MCF 10A (cell line): ENCODE data around the gene CCSER2. TPM values are rescaled to one million over a fixed set of nuclear protein-coding genes. Genes with fewer than 3 reads are reported as not detected.

ENCODE experiments used
- BruUV-seq: library from RNA; stranded (reverse); fragments of 400-500 nt; replicated peaks from 2 replicates; lab custom pipeline; 2021; lab: Mats Ljungman, UMichigan
- CTCF ChIA-PET: fragments of 300-600 bp; sonication (Branson Sonifier 250); formaldehyde crosslinking; extraction: SDS; loops from one replicate; lab custom pipeline; 2021; ENCODE audit warnings: antibody characterized with exemption, inconsistent platforms; lab: Yijun Ruan, JAX
- POLR2A ChIA-PET: fragments of 300-600, 350-650 bp; sonication (Branson Sonifier 250); formaldehyde crosslinking; extraction: SDS; loops from one replicate; lab custom pipeline; 2020; ENCODE audit warnings: antibody characterized with exemption, inconsistent platforms; lab: Yijun Ruan, JAX
- DNase-seq: peaks from one replicate; pipeline ENCODE4 v3.0.0-alpha.2; 2018; ENCODE audit not compliant: unreplicated experiment
- H3K27ac Mint-ChIP-seq: one replicate; pipeline ENCODE4 v1.8.0; 2022; ENCODE audit warnings: mild to moderate bottlenecking, low read depth, mixed read lengths; ENCODE audit not compliant: unreplicated experiment
- H3K27me3 Mint-ChIP-seq: one replicate; pipeline ENCODE4 v1.8.0; 2022; ENCODE audit warnings: mixed read lengths; ENCODE audit not compliant: insufficient read depth, unreplicated experiment
- H3K36me3 Mint-ChIP-seq: one replicate; pipeline ENCODE4 v1.8.0; 2022; ENCODE audit warnings: mild to moderate bottlenecking, moderate library complexity, mixed read lengths; ENCODE audit not compliant: insufficient read depth, unreplicated experiment
- H3K4me1 Mint-ChIP-seq: one replicate; pipeline ENCODE4 v1.8.0; 2022; ENCODE audit warnings: mixed read lengths; ENCODE audit not compliant: insufficient read depth, unreplicated experiment
- H3K4me3 Mint-ChIP-seq: one replicate; pipeline ENCODE4 v1.8.0; 2022; ENCODE audit warnings: mild to moderate bottlenecking, moderate library complexity, mixed read lengths; ENCODE audit not compliant: unreplicated experiment
- H3K9me3 Mint-ChIP-seq: one replicate; pipeline ENCODE4 v1.8.0; 2022; ENCODE audit warnings: mixed read lengths; ENCODE audit not compliant: unreplicated experiment
- CTCF ChIP-seq: fragments of 200-600 bp; IDR thresholded peaks from one replicate; pipeline ENCODE4 v1.8.0; 2022; ENCODE audit warnings: antibody characterized with exemption, mild to moderate bottlenecking; ENCODE audit not compliant: unreplicated experiment
- intact Hi-C: fragments of 100-400 bp; cut with micrococcal nuclease; formaldehyde crosslinking; loops from 2 replicates; pipeline ENCODE4 v1.14.1; 2022
- total RNA-seq: library from RNA; stranded (reverse); gene quantifications from 2 replicates; pipeline ENCODE4 v1.2.3, GENCODE V29; 2022

CCSER2 gene
- total RNA-seq, 1 experiment from 2014 or later = 70.0 TPM

- Mint-ChIP-seq H3K27me3 (no peaks in the 10 kb centered on the region), H3K27ac (no peak overlapping the region), H3K4me3 (no peak overlapping the region), H3K4me1 (no peaks in the 10 kb centered on the region), H3K9me3 (no peaks in the 10 kb centered on the region), H3K36me3 (no peaks in the 10 kb centered on the region)
- intact Hi-C loops = no loop called here
- DNase-seq = no peak
- BruUV-seq = no TSS peak
- TF ChIP-seq CTCF = no peak
- ChIA-PET POLR2A (interaction anchor here (0.6 kb wide), 1 partner anchor 13 kb away, joined by 3 read pairs; no protein-coding TSS in a partner anchor), CTCF (interaction anchor here (0.9 to 6.6 kb wide), 2 partner anchors 13 to 200 kb away, joined by 3 to 53 read pairs; no protein-coding TSS in a partner anchor)
Measured at GRCh38 chr10:84552478-84552877, 224.1 kb downstream of the CCSER2 start.

- no TSS peak for BruUV-seq
- POLR2A ChIA-PET = no interaction called here
Measured at GRCh38 chr10:84562592-84562991, 234.2 kb downstream of the CCSER2 start.

GRCh38 chr10:84563355-84563754 is 235.0 kb downstream of the CCSER2 start:
- intact Hi-C loops = no loop called here
- no peak for DNase-seq
- TF ChIP-seq CTCF = no peak
- Mint-ChIP-seq H3K27me3 (peaks cover 16% of the 10 kb centered on the region), H3K27ac (no peak overlapping the region), H3K4me1 (no peaks in the 10 kb centered on the region), H3K9me3 (no peaks in the 10 kb centered on the region), H3K36me3 (no peaks in the 10 kb centered on the region), H3K4me3 (no peak overlapping the region)
- BruUV-seq = no TSS peak
- ChIA-PET POLR2A (no interaction called here), CTCF (no interaction called here)

More at GRCh38 chr10:84562592-84562991, 234.2 kb downstream of the CCSER2 start:
- Mint-ChIP-seq H3K4me1 (no peaks in the 10 kb centered on the region), H3K4me3 (no peak overlapping the region), H3K27me3 (peaks cover 9% of the 10 kb centered on the region), H3K27ac (no peak overlapping the region), H3K9me3 (no peaks in the 10 kb centered on the region), H3K36me3 (no peaks in the 10 kb centered on the region)
- CTCF ChIA-PET = no interaction called here
- intact Hi-C loops = no loop called here
- DNase-seq = no peak
- no peak for TF ChIP-seq CTCF

- peaks cover 21% of the 10 kb centered on the region for H3K27me3 Mint-ChIP-seq
- TF ChIP-seq CTCF = no peak
- H3K4me1 Mint-ChIP-seq = no peaks in the 10 kb centered on the region
- no peak overlapping the region for H3K4me3 Mint-ChIP-seq
- intact Hi-C loops = no loop called here
- H3K27ac Mint-ChIP-seq = no peak overlapping the region
- CTCF ChIA-PET = no interaction called here
- no TSS peak for BruUV-seq
- H3K9me3 Mint-ChIP-seq = no peaks in the 10 kb centered on the region
- DNase-seq = no peak
- no peaks in the 10 kb centered on the region for H3K36me3 Mint-ChIP-seq
- POLR2A ChIA-PET = no interaction called here
Measured at GRCh38 chr10:84563868-84564267, 235.5 kb downstream of the CCSER2 start.
